Esophagus squamous epithelium (tissue), 4 donors: ENCODE results near the gene REXO5.

ENCODE experiments used
- POLR2A ChIP-seq, 4 donors: fragments of 450-650 bp; IDR thresholded peaks; one replicate each; pipeline ENCODE4 v1.6.1; 2017; ENCODE audit warnings: antibody characterized with exemption in 4 of 4, mild to moderate bottlenecking in 4 of 4, moderate library complexity in 3 of 4
- TF ChIP-seq, protein P1 (sequence below), 6 experiments: fragments of 450-650 bp in 4 of 6; fragments of 200-600 bp in 2 of 6; sonication (generic) in 2 of 6; IDR thresholded peaks; one replicate each; pipeline ENCODE4 v1.5.1; 2016 to 2019; ENCODE audit warnings: antibody characterized with exemption in 6 of 6, mild to moderate bottlenecking in 4 of 6, moderate library complexity in 4 of 6

- TF ChIP-seq, protein P1, sequence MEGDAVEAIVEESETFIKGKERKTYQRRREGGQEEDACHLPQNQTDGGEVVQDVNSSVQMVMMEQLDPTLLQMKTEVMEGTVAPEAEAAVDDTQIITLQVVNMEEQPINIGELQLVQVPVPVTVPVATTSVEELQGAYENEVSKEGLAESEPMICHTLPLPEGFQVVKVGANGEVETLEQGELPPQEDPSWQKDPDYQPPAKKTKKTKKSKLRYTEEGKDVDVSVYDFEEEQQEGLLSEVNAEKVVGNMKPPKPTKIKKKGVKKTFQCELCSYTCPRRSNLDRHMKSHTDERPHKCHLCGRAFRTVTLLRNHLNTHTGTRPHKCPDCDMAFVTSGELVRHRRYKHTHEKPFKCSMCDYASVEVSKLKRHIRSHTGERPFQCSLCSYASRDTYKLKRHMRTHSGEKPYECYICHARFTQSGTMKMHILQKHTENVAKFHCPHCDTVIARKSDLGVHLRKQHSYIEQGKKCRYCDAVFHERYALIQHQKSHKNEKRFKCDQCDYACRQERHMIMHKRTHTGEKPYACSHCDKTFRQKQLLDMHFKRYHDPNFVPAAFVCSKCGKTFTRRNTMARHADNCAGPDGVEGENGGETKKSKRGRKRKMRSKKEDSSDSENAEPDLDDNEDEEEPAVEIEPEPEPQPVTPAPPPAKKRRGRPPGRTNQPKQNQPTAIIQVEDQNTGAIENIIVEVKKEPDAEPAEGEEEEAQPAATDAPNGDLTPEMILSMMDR (IDR thresholded peaks at IDR 0.05), result peak in 5 of 6 experiments; percentile 5 to 38 (median 22)
- TF ChIP-seq POLR2A (IDR thresholded peaks at IDR 0.05), result peak in 2 of 4 donors; percentile 41 to 50
These were observed at the start of gene REXO5, which contains the start of gene ERI2 for GRCh38 chr16:20806168-20807050.
